Effector memory CD4-positive, alpha-beta T cell (primary cell): Measurements from ENCODE around the gene DIAPH2.

Source experiments
- DNase-seq, 3 donors: peaks; one replicate each; pipeline ENCODE4 v3.0.0-alpha.2; 2020
- H3K27ac ChIP-seq: 2 replicates; pipeline ENCODE4 v1.7.0; 2013; ENCODE audit warnings: mild to moderate bottlenecking, low read length, moderate library complexity; ENCODE audit not compliant: insufficient read depth, poor library complexity, severe bottlenecking
- H3K27me3 ChIP-seq: replicated peaks from 2 replicates; pipeline ENCODE4 v1.7.0; 2013; ENCODE audit warnings: mild to moderate bottlenecking, low read length; ENCODE audit not compliant: insufficient read depth, control insufficient read depth, poor library complexity, severe bottlenecking
- H3K36me3 ChIP-seq: 2 replicates; pipeline ENCODE4 v1.7.0; 2013; ENCODE audit warnings: mild to moderate bottlenecking, low read length, moderate library complexity; ENCODE audit not compliant: control insufficient read depth, insufficient read depth
- H3K4me1 ChIP-seq: 2 replicates; pipeline ENCODE4 v1.7.0; 2013; ENCODE audit warnings: low read length, mild to moderate bottlenecking; ENCODE audit not compliant: control insufficient read depth, insufficient read depth, poor library complexity, severe bottlenecking
- H3K4me3 ChIP-seq: 2 replicates; pipeline ENCODE4 v1.7.0; 2013; ENCODE audit warnings: low read length, low read depth, mild to moderate bottlenecking; ENCODE audit not compliant: insufficient read depth, poor library complexity, severe bottlenecking
- H3K9me3 ChIP-seq: 2 replicates; pipeline ENCODE4 v1.7.0; 2013; ENCODE audit warnings: mild to moderate bottlenecking, low read length, moderate library complexity; ENCODE audit not compliant: control insufficient read depth

DIAPH2 gene

DNA sequence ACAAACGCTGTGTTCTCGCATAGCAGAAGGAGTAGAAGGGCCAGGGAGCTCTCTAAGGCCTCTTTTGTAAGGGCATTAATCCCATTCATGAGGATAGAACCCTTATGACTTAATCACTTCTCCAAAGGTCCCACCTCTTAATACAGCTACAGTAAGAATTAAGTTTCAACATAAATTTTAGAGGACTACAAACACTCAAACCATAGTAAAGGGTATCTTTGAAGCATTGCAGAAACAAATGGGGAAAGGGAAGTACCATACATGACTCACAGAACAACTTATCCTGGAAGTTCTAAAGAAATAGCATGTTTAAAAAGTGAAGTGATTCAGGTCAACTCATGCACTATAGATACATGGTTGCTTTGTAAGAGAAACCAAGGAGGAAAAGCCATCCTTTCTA lies 879.9 kb downstream of the DIAPH2 start:
- H3K4me1 ChIP-seq, result no peaks in the 10 kb centered on the region
- no peaks in the 10 kb centered on the region for H3K36me3 ChIP-seq
- H3K27ac ChIP-seq, result no peak overlapping the region
- no peaks in the 10 kb centered on the region for H3K9me3 ChIP-seq
- no peak overlapping the region for H3K4me3 ChIP-seq
- no peak for DNase-seq
- H3K27me3 ChIP-seq, result no peaks in the 10 kb centered on the region

DNA sequence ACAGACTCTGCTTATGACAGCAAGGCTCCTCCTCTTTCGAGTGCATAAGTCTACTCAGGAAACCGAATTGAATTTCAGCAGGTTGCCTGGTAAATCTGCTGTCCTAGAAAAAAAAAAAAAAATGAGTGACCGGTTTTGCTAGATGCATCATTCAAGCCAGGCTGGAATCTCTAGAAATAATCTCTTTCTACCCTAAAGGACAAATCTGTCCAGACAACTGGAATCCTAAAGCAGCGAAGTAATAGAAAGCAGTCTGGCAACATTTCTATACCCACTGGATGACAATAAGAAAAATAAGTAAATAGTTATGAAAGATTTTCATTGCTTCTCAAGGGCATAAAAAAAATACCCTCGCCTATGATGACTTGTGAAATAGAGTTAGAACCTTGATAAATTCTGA lies 902.5 kb downstream of the DIAPH2 start:
- no peak for DNase-seq
- Histone ChIP-seq H3K27me3 (no peaks in the 10 kb centered on the region), H3K4me1 (no peaks in the 10 kb centered on the region), H3K27ac (no peak overlapping the region), H3K4me3 (no peak overlapping the region), H3K36me3 (no peaks in the 10 kb centered on the region), H3K9me3 (no peaks in the 10 kb centered on the region)

GRCh38 chrX:97594646-97595224 lies 910.1 kb downstream of the DIAPH2 start:
- H3K27ac ChIP-seq, result no peak overlapping the region
- no peaks in the 10 kb centered on the region for H3K4me1 ChIP-seq
- no peak overlapping the region for H3K4me3 ChIP-seq
- no peaks in the 10 kb centered on the region for H3K36me3 ChIP-seq
- no peaks in the 10 kb centered on the region for H3K27me3 ChIP-seq
- no peak for DNase-seq
- H3K9me3 ChIP-seq, result no peaks in the 10 kb centered on the region

GRCh38 chrX:97597954-97598353 lies 913.3 kb downstream of the DIAPH2 start:
- Histone ChIP-seq H3K4me1 (no peaks in the 10 kb centered on the region), H3K4me3 (no peak overlapping the region), H3K36me3 (no peaks in the 10 kb centered on the region), H3K27me3 (no peaks in the 10 kb centered on the region), H3K27ac (no peak overlapping the region), H3K9me3 (no peaks in the 10 kb centered on the region)
- DNase-seq, result no peak

- no peak for DNase-seq
- no peaks in the 10 kb centered on the region for H3K36me3 ChIP-seq
- no peaks in the 10 kb centered on the region for H3K27me3 ChIP-seq
- H3K4me3 ChIP-seq, result no peak overlapping the region
- no peaks in the 10 kb centered on the region for H3K9me3 ChIP-seq
- H3K4me1 ChIP-seq, result no peaks in the 10 kb centered on the region
- H3K27ac ChIP-seq, result no peak overlapping the region
Measured at GRCh38 chrX:97602465-97603258, 918.0 kb downstream of the DIAPH2 start.

DNA sequence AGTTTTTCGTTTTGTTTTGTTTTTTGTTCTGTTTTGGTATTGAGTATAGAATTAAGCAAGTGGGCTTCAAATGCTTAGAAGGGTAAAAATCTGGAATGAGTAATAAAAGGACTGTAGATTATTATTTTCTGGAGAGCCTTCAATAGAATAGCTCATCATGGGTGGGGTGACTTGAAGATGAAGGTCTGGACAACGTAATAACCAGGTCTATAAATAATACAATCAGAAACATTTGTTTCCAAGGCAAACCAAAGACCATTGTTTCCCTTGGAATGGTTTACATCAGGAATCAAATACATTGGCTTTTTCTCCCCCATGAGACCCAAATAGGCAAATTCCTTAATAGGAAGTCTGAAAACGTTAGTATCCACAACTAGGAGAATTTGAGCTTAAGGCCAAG lies 920.6 kb downstream of the DIAPH2 start:
- no peak for DNase-seq
- Histone ChIP-seq H3K4me1 (no peaks in the 10 kb centered on the region), H3K27me3 (no peaks in the 10 kb centered on the region), H3K27ac (no peak overlapping the region), H3K4me3 (no peak overlapping the region), H3K9me3 (no peaks in the 10 kb centered on the region), H3K36me3 (no peaks in the 10 kb centered on the region)

DNA sequence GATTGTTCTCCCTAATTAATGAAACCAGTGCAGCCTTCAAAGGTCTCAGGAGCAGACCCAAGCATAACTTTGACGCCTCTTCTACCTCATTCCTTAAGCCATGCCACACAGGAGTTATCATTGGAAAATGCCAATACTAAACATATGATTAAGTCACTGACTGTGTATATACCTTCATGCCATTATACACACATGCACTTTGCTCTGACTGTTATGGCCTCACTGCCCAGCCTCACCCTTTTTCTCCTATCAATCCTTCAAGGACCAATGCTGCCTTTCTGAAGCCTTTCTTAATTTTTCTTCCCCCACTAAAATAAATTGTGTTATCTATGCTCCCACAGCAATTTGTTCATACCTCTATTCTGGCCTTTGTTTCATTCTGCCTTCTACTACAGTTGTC lies 924.7 kb downstream of the DIAPH2 start:
- Histone ChIP-seq H3K4me3 (no peak overlapping the region), H3K27me3 (no peaks in the 10 kb centered on the region), H3K9me3 (no peaks in the 10 kb centered on the region), H3K36me3 (no peaks in the 10 kb centered on the region), H3K4me1 (no peaks in the 10 kb centered on the region), H3K27ac (no peak overlapping the region)
- no peak for DNase-seq

DNA sequence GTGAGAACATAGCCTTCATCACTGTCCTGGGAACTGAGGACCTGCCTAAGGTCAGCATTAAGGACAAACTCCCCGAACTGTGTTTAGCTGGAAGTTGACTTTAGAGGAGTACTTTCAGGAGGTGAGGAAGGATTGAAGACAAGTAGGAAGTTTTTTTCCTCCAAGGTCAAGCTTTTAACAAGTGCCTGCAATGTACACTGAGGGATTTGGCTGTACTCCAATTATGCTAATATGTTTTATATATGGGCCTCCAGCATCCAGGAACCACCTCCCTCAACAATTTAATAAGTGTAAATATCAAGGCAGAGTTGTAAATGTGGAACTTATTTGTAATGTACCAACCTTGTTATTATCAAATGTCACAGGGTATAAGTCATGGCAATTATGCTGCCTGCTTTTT lies 925.3 kb downstream of the DIAPH2 start:
- Histone ChIP-seq H3K4me3 (no peak overlapping the region), H3K4me1 (no peaks in the 10 kb centered on the region), H3K27me3 (no peaks in the 10 kb centered on the region), H3K9me3 (no peaks in the 10 kb centered on the region), H3K36me3 (no peaks in the 10 kb centered on the region), H3K27ac (no peak overlapping the region)
- no peak for DNase-seq

GRCh38 chrX:97616883-97617530 lies 932.4 kb downstream of the DIAPH2 start:
- Histone ChIP-seq H3K36me3 (no peaks in the 10 kb centered on the region), H3K4me1 (no peaks in the 10 kb centered on the region), H3K9me3 (no peaks in the 10 kb centered on the region), H3K4me3 (no peak overlapping the region), H3K27ac (no peak overlapping the region), H3K27me3 (no peaks in the 10 kb centered on the region)
- no peak for DNase-seq

- no peaks in the 10 kb centered on the region for H3K4me1 ChIP-seq
- no peaks in the 10 kb centered on the region for H3K36me3 ChIP-seq
- H3K27ac ChIP-seq, result no peak overlapping the region
- H3K9me3 ChIP-seq, result no peaks in the 10 kb centered on the region
- no peaks in the 10 kb centered on the region for H3K27me3 ChIP-seq
- DNase-seq, result no peak
- H3K4me3 ChIP-seq, result no peak overlapping the region
Measured at GRCh38 chrX:97619499-97619898, 934.9 kb downstream of the DIAPH2 start.
